Measurements from ENCODE around the gene SSRP1. TPM values are rescaled to one million over a fixed set of nuclear protein-coding genes. Genes with fewer than 3 reads are reported as not detected.
"Not testable (repeated sequence)": the region's sequence is repeated elsewhere in the genome, so short reads cannot be mapped to it uniquely, and the experiment has no call there.

Gene SSRP1
- polyA plus RNA-seq, 2 of the 4 experiments (the other 2 are of a cell fraction), result 288 to 357 TPM

GRCh38 chr11:57363131-57364080 is 27.7 kb upstream of the SSRP1 start:
- WGBS (ENCODE audit: missing lambda C conversion rate), result 70% methylated on average over 7 of the region's 7 CpGs
- Histone ChIP-seq H3K4me1 (peaks cover 28% of the 10 kb centered on the region), H3K4me3 (no peak overlapping the region), H3K9me3 (peaks cover 5% of the 10 kb centered on the region; the same call in 1 of the 3 replicates), H3K27ac (peak overlapping the region in 1 of 2 experiments; percentile 46; a peak in 3 of 6 replicates), H3K4me2 (no peak overlapping the region)
- no peak for ATAC-seq
- ChIA-PET CTCF (interaction anchor here (0.6 to 2.1 kb wide), 13 partner anchors 8 to 205 kb away, joined by 3 to 8 read pairs (median 4); no protein-coding TSS in a partner anchor), POLR2A (interaction anchor here (1.1 kb wide), 1 partner anchor 28 kb away, joined by 3 read pairs; the partner anchor contains the start of gene SSRP1)
- no peak for FAIRE-seq
- DNase-seq (ENCODE audit: low read depth in 1 of 2, low spot score in 1 of 2), result no peak
- TF ChIP-seq CTCF (IDR thresholded peaks at IDR 0.05) (no peak), HDAC2 (IDR thresholded peaks at IDR 0.05) (no peak), BHLHE40 (IDR thresholded peaks at IDR 0.05; ENCODE audit: low read depth, low read length) (no peak)

- CTCF ChIA-PET, result interaction anchor here (0.8 to 2.1 kb wide), 13 partner anchors 10 to 207 kb away, joined by 3 to 8 read pairs (median 4); partner anchors contain the start of gene RTN4RL2
- 76% methylated on average over 3 of the region's 3 CpGs for WGBS (ENCODE audit: missing lambda C conversion rate)
Measured at GRCh38 chr11:57361926-57362325, 26.2 kb upstream of the SSRP1 start.

DNA sequence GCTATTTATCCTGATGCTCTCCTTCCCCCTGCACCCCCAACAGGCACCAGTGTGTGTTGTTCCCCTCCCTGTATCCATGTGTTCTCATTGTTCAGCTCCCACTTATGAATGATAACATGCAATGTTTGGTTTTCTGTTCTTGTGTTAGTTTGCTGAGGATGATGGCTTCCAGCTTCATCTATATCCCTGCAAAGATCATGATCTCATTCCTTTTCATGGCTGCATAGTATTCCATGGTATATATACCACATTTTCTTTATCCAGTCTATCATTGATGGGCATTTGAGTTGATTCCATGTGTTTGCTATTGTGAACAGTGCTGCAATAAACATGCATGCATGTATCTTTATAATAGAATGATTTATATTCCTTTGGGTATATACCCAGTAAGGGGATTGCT is 25.7 kb upstream of the SSRP1 start:
- Histone ChIP-seq H3K4me1 (peaks cover 38% of the 10 kb centered on the region), H3K27ac (peak overlapping the region; percentile 84 to 88; a peak in 5 of 6 replicates)
- FAIRE-seq; H3K4me2 ChIP-seq; DNase-seq (ENCODE audit: low read depth in 1 of 2, low spot score in 1 of 2); H3K9me3 ChIP-seq; ATAC-seq; H3K4me3 ChIP-seq; POLR2A ChIA-PET: not testable (repeated sequence)
- CTCF ChIA-PET, result interaction anchor here (0.8 to 2.9 kb wide), 13 partner anchors 9 to 121 kb away, joined by 3 to 8 read pairs (median 4); partner anchors contain the start of gene RTN4RL2

More at GRCh38 chr11:57361926-57362325, 26.2 kb upstream of the SSRP1 start:
- Histone ChIP-seq H3K4me2 (no peak overlapping the region), H3K4me1 (peaks cover 38% of the 10 kb centered on the region), H3K4me3 (no peak overlapping the region), H3K9me3 (peaks cover 5% of the 10 kb centered on the region; the same call in 1 of the 3 replicates), H3K27ac (peak overlapping the region; percentile 36 to 88; a peak in 3 of 6 replicates)
- ATAC-seq (no peak), DNase-seq (ENCODE audit: low read depth in 1 of 2, low spot score in 1 of 2) (no peak), FAIRE-seq (no peak)
- no peak for TF ChIP-seq EP300 (IDR thresholded peaks at IDR 0.05)
- POLR2A ChIA-PET, result interaction anchor here (1.1 kb wide), 1 partner anchor 26 kb away, joined by 3 read pairs; the partner anchor contains the start of gene SSRP1

GRCh38 chr11:57360991-57361390 is 25.3 kb upstream of the SSRP1 start:
- Histone ChIP-seq H3K4me2 (peak overlapping the region; percentile 65), H3K4me1 (peaks cover 38% of the 10 kb centered on the region), H3K27ac (peak overlapping the region; percentile 84 to 88), H3K4me3 (no peak overlapping the region), H3K9me3 (peaks cover 5% of the 10 kb centered on the region; the same call in 1 of the 3 replicates)
- TF ChIP-seq SMC3 (IDR thresholded peaks at IDR 0.05) (no peak), NPAS2 (CRISPR knock-in tag; IDR thresholded peaks at IDR 0.05; ENCODE audit: borderline replicate concordance) (no peak), JUN (IDR thresholded peaks at IDR 0.05) (no peak), HDAC2 (IDR thresholded peaks at IDR 0.05) (no peak), RNF2 (IDR thresholded peaks at IDR 0.05; ENCODE audit: borderline replicate concordance, low read depth) (no peak), BHLHE40 (IDR thresholded peaks at IDR 0.05; ENCODE audit: low read depth, low read length) (no peak), PHF8 (IDR thresholded peaks at IDR 0.05; ENCODE audit: borderline replicate concordance, low read depth) (no peak), POLR2AphosphoS2 (conservative IDR thresholded peaks at IDR 0.05; ENCODE audit: low read length) (no peak), CBX8 (IDR thresholded peaks at IDR 0.05) (no peak), ZSCAN20 (CRISPR knock-in tag; IDR thresholded peaks at IDR 0.05) (no peak), CTCF (IDR thresholded peaks at IDR 0.05) (no peak), E2F6 (IDR thresholded peaks at IDR 0.05; ENCODE audit: borderline replicate concordance, low read depth) (no peak), HES2 (IDR thresholded peaks at IDR 0.05) (no peak), USF2 (IDR thresholded peaks at IDR 0.05) (no peak), MAZ (IDR thresholded peaks at IDR 0.05; ENCODE audit: borderline replicate concordance, low read depth, low read length) (no peak), FOSL2 (IDR thresholded peaks at IDR 0.05) (no peak), FOSL2 (CRISPR knock-in tag; IDR thresholded peaks at IDR 0.05) (no peak), EHF (CRISPR knock-in tag; IDR thresholded peaks at IDR 0.05) (no peak)
- FAIRE-seq, result no peak
- WGBS (ENCODE audit: missing lambda C conversion rate), result 94% methylated on average over 8 of the region's 8 CpGs
- no peak for ATAC-seq
- POLR2A ChIA-PET, result interaction anchor here (1.2 kb wide), 1 partner anchor 74 kb away, joined by 3 read pairs; no protein-coding TSS in a partner anchor
- DNase-seq (ENCODE audit: low read depth in 1 of 2, low spot score in 1 of 2), result no peak
- CTCF ChIA-PET, result interaction anchor here (0.7 to 5.5 kb wide), 15 partner anchors 9 to 281 kb away, joined by 3 to 33 read pairs (median 4); no protein-coding TSS in a partner anchor

All from A549 (cell line).